Measurements from ENCODE around the gene CYP1B1.

CYP1B1 gene

GRCh38 chr2:38037325-38037724, 38.6 kb downstream of the CYP1B1 start:
- TF ChIP-seq CTCF (IDR thresholded peaks at IDR 0.05; ENCODE audit: borderline replicate concordance, insufficient read depth, low read depth, low read length): no peak
- H3K4me3 ChIP-seq (ENCODE audit: low read depth, low read length): no peak overlapping the region

- TF ChIP-seq CTCF (IDR thresholded peaks at IDR 0.05; ENCODE audit: borderline replicate concordance, insufficient read depth, low read depth, low read length): no peak
- H3K4me3 ChIP-seq (ENCODE audit: low read depth, low read length): no peak overlapping the region
Observed at GRCh38 chr2:38035968-38036367, 40.0 kb downstream of the CYP1B1 start.

- no peak overlapping the region for H3K4me3 ChIP-seq (ENCODE audit: low read depth, low read length)
- TF ChIP-seq CTCF (IDR thresholded peaks at IDR 0.05; ENCODE audit: borderline replicate concordance, insufficient read depth, low read depth, low read length): no peak
Observed at GRCh38 chr2:38033646-38034045, 42.3 kb downstream of the CYP1B1 start.

- no peak for TF ChIP-seq CTCF (IDR thresholded peaks at IDR 0.05; ENCODE audit: borderline replicate concordance, insufficient read depth, low read depth, low read length)
- H3K4me3 ChIP-seq (ENCODE audit: low read depth, low read length): no peak overlapping the region
Observed at GRCh38 chr2:38032946-38033345, 43.0 kb downstream of the CYP1B1 start.

- TF ChIP-seq CTCF (IDR thresholded peaks at IDR 0.05; ENCODE audit: borderline replicate concordance, insufficient read depth, low read depth, low read length): no peak
- no peak overlapping the region for H3K4me3 ChIP-seq (ENCODE audit: low read depth, low read length)
Observed at GRCh38 chr2:38030635-38031355, 45.2 kb downstream of the CYP1B1 start.

GRCh38 chr2:38029512-38029911, 46.4 kb downstream of the CYP1B1 start:
- no peak overlapping the region for H3K4me3 ChIP-seq (ENCODE audit: low read depth, low read length)
- no peak for TF ChIP-seq CTCF (IDR thresholded peaks at IDR 0.05; ENCODE audit: borderline replicate concordance, insufficient read depth, low read depth, low read length)

GRCh38 chr2:38028829-38029228, 47.1 kb downstream of the CYP1B1 start:
- TF ChIP-seq CTCF (IDR thresholded peaks at IDR 0.05; ENCODE audit: borderline replicate concordance, insufficient read depth, low read depth, low read length): no peak
- no peak overlapping the region for H3K4me3 ChIP-seq (ENCODE audit: low read depth, low read length)
